HPDE6-E6E7 (cell line): ENCODE data around the gene TEKTIP1.

Source experiments
- DNase-seq: peaks from one replicate; pipeline ENCODE4 v3.0.0; 2011; ENCODE audit warnings: missing footprints; ENCODE audit errors: extremely low spot score

The TEKTIP1 gene

GRCh38 chr19:3585301-3586126 lies 46.5 kb downstream of the TEKTIP1 start, which contains the start of gene GIPC3:
GIPC3 (plus strand) TSS chr19:3585478; CDS start chr19:3585598, 120 bp downstream.
- DNase-seq: no peak

DNA sequence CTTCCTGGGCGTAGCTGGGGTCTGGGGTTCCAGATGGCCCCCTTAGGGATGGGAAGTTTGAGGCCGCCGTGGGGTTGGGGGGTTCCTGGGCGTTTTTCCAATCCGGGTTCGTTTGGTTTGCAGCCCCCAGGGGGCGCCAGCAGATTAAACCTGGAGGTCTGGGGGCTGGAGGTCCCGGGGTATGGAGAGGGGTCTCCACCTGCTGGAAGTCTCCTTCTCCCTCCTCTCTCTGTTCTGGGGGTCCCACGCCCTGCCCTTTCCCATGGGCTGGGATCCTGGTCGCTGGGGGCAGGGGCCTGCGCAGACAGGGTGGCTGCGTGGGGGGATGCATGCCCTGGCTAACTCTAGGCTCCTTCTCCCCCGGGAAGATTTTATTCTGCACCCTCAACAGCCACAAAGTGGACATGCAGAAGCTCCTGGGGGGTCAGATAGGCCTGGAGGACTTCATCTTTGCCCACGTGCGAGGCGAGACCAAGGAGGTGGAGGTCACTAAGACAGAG lies 47.2 kb downstream of the TEKTIP1 start:
- DNase-seq: no peak

DNA sequence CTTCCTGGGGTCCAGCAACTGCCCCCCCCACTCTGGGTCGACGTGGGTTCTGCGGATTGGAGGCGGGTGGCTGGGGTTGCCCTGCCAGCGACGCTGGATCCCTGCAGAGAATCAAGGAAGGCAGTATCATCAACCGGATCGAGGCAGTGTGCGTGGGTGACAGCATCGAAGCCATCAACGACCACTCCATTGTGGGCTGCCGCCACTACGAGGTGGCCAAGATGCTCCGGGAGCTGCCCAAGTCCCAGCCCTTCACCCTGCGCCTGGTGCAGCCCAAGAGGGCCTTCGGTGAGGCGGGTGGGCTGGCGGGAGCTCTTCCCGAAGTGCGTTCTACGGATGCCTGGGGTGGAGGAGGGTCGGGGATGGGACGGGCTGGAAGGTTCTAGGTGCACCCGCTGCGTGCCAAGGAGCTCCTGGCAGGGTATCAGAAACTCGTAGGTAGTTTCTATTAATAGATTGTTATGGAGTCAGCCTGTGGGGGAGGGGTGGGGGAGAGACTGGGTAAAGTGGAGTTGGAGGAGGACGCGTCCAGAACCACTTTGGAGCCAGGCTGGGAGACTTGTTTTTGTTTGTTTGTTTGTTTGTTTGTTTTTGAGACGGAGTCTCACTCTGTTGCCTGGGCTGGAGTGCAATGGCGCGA lies 47.9 kb downstream of the TEKTIP1 start:
- DNase-seq: no peak

GRCh38 chr19:3589439-3589838 lies 50.5 kb downstream of the TEKTIP1 start:
- no peak for DNase-seq

GRCh38 chr19:3589949-3590348 lies 51.0 kb downstream of the TEKTIP1 start:
- DNase-seq: no peak

GRCh38 chr19:3590991-3591659 lies 52.2 kb downstream of the TEKTIP1 start:
- no peak for DNase-seq

GRCh38 chr19:3591876-3592613 lies 53.1 kb downstream of the TEKTIP1 start:
- no peak for DNase-seq

DNA sequence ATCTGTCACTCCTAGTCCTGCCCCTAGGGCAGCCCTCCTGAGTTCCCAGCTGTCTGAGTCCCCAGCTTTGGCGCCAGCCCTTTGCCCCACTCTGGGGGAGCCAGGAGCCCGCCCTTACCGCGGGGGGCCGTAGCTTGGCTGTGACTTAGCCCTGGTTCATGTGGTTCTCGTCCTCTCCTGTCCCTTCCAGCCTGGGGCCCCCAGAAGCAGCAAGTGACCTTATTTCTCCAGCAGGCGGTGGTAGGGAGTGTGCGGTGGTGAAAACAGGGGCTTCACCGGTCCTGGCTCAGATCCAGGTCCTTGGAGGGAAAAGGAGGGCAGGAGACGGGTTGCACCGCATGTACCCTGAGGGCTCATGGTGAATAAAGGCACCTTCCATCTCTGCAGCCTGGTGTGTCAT lies 54.2 kb downstream of the TEKTIP1 start:
- DNase-seq: no peak
